Activated T-cell treated with anti-CD3 and anti-CD28 coated beads for 48 hours (primary cell): Measurements from ENCODE around the gene HEY2.
"Not testable (repeated sequence)": the region's sequence is repeated elsewhere in the genome, so short reads cannot be mapped to it uniquely, and the experiment has no call there.

Source experiments
- DNase-seq: peaks from one replicate; pipeline ENCODE4 v3.0.0-alpha.2; 2020; ENCODE audit warnings: low read depth

HEY2 gene

GRCh38 chr6:125797120-125797885 is 47.9 kb downstream of the HEY2 start:
- DNase-seq: no peak

DNA sequence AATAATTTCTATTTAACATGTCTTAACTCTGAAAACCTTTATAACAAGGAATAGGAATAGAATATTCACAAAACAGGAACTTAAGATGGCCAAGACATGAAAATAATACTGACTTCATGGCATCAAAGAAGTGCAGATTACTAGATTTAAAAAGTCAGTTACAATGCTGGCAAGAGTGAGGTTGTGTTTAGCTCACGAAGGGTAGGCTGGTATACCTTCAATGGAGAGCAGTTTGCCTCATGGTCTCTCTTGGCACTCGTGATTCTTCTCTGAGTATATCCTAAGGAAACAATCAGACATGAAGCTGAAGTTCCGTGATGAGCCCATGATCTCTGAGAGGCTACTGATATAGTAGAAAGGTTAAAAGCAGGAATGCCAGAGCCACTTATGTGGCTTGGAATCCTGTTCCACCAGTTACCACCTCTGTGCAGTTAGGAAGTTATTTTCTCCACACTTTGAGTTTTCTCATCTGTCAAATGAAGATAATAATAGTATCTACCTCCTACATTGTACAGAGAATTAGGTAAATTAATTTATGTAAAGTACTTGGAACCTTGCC is 48.5 kb downstream of the HEY2 start:
- no peak for DNase-seq

DNA sequence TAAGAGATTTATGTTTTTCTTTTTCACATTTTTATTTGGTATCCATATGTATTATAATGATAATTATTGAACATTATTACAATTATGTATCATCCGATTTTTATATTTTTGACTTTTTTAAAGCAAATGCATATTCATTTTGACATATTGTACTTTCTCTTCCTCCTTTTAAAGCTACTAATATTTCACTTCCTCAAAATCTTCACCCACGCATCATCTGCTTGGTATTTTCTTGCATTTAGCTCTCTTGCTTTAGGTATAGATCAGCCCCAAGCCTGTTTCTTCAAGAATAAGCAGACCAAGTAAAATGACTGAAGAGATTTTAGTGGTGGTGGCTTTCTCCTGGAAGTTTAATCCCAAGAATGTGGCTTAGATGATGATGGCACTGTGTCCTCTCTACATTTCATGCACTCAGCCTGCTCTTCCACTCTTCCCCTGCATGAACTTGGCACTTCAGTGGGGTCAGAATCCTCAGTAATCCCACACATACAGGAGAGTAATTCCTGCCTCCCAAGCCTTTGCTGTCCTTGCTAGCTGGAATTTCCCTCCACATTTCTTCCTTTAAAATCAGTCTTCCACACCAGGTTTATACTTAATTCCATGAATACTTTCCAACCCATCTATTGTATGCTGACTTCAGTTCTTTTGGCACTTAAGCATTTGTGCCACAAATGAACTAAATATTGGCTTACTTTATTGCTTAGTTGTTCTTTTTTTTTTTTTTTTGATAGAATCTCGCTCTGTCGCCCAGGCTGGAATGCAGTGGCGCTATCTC is 49.5 kb downstream of the HEY2 start:
- DNase-seq: no peak

DNA sequence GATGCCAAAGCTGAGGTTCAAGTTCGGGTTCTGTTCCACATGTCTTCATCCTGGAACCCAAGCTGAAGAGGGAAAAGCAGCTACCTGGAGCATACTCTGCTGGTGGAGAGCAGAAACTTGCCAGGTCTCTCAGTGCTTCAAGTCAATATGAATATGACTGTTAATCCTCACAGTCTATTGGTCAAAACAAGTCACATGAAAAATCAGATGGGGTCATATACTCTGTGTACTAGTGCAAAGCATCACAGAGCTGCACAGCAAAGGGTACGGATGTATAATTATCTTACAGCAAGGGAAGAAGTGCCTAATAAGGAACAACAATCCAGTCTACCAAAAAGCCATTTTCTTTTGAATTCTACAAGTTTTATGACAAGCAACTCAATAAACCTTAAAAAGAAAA is 53.0 kb downstream of the HEY2 start:
- DNase-seq: no peak

DNA sequence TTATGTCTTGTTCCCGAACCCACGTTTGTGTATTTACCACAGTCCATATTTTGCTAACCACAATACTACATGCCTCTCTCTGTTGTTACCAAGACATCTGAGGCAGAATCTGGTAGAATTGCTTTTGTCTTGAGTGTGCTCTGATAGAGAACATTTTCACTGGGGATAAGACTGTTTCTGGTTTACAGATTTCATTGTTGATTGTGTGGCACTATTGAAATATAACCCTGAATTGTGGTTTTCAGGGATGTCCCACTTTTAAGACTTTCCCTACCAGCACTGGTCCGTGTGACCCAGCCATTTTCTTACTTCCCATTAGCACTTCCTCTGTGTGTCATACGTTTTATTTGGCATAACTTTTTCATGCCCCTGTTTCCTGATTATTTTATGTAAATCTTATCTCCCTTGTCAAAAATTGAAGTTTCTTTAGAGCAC is 53.5 kb downstream of the HEY2 start:
- no peak for DNase-seq

GRCh38 chr6:125804264-125804663 is 54.8 kb downstream of the HEY2 start:
- DNase-seq: no peak

GRCh38 chr6:125804866-125805425 is 55.5 kb downstream of the HEY2 start:
- not testable (repeated sequence) for DNase-seq

DNA sequence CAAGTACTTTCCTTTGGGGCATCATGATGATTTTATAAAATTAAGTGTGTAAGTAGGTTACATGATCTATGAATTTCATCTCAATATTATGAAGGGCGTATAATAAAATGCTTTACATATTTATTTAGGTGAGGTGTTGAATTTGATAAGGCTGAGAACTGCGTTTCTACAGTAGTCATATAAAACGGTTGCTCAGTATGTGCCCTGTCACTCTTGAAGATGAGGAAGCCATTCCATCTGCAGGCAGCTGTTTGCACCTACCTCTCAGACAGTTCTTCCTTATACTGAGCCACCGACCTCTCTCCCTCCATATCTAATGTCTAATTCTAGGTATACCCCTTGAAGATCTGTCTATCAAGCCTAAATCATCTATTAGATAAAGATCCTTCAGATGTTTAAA is 57.4 kb downstream of the HEY2 start:
- no peak for DNase-seq

DNA sequence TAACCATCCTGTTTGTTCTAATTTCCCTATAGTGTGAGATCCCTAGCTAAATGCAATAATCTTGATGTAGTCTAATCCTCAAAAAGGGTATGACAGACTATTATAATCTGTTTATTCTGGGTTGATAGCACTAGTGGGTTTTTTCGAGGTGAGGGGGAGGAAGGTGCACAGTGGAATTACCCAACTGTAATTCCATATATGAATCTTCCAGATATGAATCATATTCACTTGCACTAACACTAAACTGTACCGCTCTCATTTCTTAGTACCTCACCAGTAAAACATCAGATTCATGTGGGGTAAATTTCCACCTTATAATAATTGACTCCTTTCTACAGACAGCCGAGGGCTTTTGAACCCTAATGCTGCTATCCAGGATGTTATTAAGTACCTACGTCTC is 57.9 kb downstream of the HEY2 start:
- DNase-seq: no peak

GRCh38 chr6:125808060-125808459 is 58.6 kb downstream of the HEY2 start:
- DNase-seq: no peak

- no peak for DNase-seq
These were observed 59.2 kb downstream of the HEY2 start for GRCh38 chr6:125808591-125808990.

- DNase-seq: no peak
These were observed 60.2 kb downstream of the HEY2 start for GRCh38 chr6:125809570-125810170.

- DNase-seq: no peak
These were observed 61.0 kb downstream of the HEY2 start for GRCh38 chr6:125810445-125810844.
